HFFc6 (cell line): ENCODE results near the gene CBX5. TPM values are rescaled to one million over a fixed set of nuclear protein-coding genes. Genes with fewer than 3 reads are reported as not detected.
A peak's percentile ranks its signal among the peaks of the same experiment; 100 is the strongest.
"Not testable (repeated sequence)": the region's sequence is repeated elsewhere in the genome, so short reads cannot be mapped to it uniquely, and the experiment has no call there.

ENCODE experiments used
- DNase-seq: peaks from one replicate; pipeline ENCODE4 v3.0.0-alpha.2; 2018
- H3K27ac Mint-ChIP-seq: 2 replicates; pipeline ENCODE4 v1.8.0; 2020; ENCODE audit warnings: mild to moderate bottlenecking, mixed read lengths
- H3K27me3 Mint-ChIP-seq: 2 replicates; pipeline ENCODE4 v1.8.0; 2021; ENCODE audit warnings: mild to moderate bottlenecking, moderate library complexity, mixed read lengths; ENCODE audit not compliant: insufficient read depth
- H3K36me3 Mint-ChIP-seq: 2 replicates; pipeline ENCODE4 v1.8.0; 2021; ENCODE audit warnings: low read depth, mixed read lengths
- H3K4me1 Mint-ChIP-seq: 2 replicates; pipeline ENCODE4 v1.8.0; 2020; ENCODE audit warnings: low read depth, mixed read lengths
- H3K4me3 Mint-ChIP-seq: 2 replicates; pipeline ENCODE4 v1.8.0; 2020; ENCODE audit warnings: mild to moderate bottlenecking, moderate library complexity, mixed read lengths
- H3K9me3 Mint-ChIP-seq: 2 replicates; pipeline ENCODE4 v1.8.0; 2020; ENCODE audit warnings: mild to moderate bottlenecking, mixed read lengths
- total RNA-seq, 6 experiments: library from RNA; stranded (reverse); fragmentation: NEBNext Ultra II Directional; extraction: Animal tissue kit (Norgen Biotek cat#: 25700); gene quantifications; 2 replicates in 1 of 6; 3 replicates in 5 of 6; pipeline ENCODE4 v1.2.3, GENCODE V29; 2021
- TF ChIP-seq, protein P1 (sequence below): fragments of 200-600 bp; sonication (generic); IDR thresholded peaks from 2 replicates; pipeline ENCODE4 v1.5.0; 2021; ENCODE audit warnings: antibody characterized with exemption, mild to moderate bottlenecking

The CBX5 gene
- total RNA-seq, 6 experiments from 2014 or later: 76.8 to 128 (median 117) TPM

DNA sequence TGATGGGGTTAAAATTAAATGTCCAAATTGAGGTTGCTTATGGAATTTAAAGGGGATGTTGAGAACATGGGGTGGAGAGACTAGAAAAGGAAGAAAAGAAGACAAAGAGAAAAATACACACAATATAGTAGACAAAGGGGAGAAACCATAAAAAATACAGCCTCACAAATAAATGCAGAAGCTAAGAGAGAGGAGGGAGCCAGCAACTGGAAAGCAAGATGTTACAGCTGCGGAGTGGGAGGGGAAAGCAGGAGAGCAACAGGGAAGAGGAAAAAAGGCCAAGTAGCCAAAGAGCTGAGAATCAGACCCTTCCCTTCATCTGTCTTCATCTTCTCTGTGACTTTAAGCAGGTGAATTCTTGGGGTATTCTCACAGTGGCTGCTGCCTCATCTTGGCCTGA is 51.5 kb downstream of the CBX5 start:
- TF ChIP-seq, protein P1, sequence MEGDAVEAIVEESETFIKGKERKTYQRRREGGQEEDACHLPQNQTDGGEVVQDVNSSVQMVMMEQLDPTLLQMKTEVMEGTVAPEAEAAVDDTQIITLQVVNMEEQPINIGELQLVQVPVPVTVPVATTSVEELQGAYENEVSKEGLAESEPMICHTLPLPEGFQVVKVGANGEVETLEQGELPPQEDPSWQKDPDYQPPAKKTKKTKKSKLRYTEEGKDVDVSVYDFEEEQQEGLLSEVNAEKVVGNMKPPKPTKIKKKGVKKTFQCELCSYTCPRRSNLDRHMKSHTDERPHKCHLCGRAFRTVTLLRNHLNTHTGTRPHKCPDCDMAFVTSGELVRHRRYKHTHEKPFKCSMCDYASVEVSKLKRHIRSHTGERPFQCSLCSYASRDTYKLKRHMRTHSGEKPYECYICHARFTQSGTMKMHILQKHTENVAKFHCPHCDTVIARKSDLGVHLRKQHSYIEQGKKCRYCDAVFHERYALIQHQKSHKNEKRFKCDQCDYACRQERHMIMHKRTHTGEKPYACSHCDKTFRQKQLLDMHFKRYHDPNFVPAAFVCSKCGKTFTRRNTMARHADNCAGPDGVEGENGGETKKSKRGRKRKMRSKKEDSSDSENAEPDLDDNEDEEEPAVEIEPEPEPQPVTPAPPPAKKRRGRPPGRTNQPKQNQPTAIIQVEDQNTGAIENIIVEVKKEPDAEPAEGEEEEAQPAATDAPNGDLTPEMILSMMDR: no peak
- no peak overlapping the region for H3K4me3 Mint-ChIP-seq
- peaks cover 39% of the 10 kb centered on the region for H3K4me1 Mint-ChIP-seq
- H3K36me3 Mint-ChIP-seq: peaks cover 5% of the 10 kb centered on the region; the same call in 1 of the 2 replicates
- H3K9me3 Mint-ChIP-seq: no peaks in the 10 kb centered on the region
- DNase-seq: no peak
- no peaks in the 10 kb centered on the region for H3K27me3 Mint-ChIP-seq
- H3K27ac Mint-ChIP-seq: peak overlapping the region; percentile 92

- not testable (repeated sequence) for H3K36me3 Mint-ChIP-seq, DNase-seq, H3K27ac Mint-ChIP-seq, H3K27me3 Mint-ChIP-seq, H3K9me3 Mint-ChIP-seq, H3K4me3 Mint-ChIP-seq
- peaks cover 39% of the 10 kb centered on the region for H3K4me1 Mint-ChIP-seq
Observed at GRCh38 chr12:54227927-54228326, 52.0 kb downstream of the CBX5 start.

GRCh38 chr12:54227376-54227775 is 52.5 kb downstream of the CBX5 start:
- peaks cover 5% of the 10 kb centered on the region; the same call in 1 of the 2 replicates for H3K36me3 Mint-ChIP-seq
- no peaks in the 10 kb centered on the region for H3K27me3 Mint-ChIP-seq

DNA sequence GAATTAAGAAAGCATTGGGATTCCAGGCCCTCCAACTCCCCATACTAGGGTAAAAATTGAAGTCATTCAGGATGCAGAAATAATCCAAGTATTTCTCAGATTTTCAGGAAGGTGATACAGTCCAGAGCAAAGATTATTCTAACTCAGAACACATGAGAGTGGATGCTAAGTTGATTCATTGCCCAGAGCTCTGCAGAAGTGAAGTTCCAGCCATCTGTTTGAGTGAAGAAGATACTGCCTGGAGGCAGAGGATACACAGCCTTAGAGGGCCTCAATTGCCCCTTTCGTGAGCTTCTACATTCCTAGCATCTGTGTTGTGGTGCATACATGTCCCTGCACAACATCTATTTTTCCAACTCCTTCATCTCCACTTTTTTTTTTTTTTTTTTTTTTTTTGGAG is 54.3 kb downstream of the CBX5 start:
- no peak for DNase-seq
- no peak overlapping the region for H3K27ac Mint-ChIP-seq
- no peaks in the 10 kb centered on the region for H3K27me3 Mint-ChIP-seq

More at GRCh38 chr12:54227376-54227775, 52.5 kb downstream of the CBX5 start:
- no peak for DNase-seq
- Mint-ChIP-seq H3K9me3 (no peaks in the 10 kb centered on the region), H3K4me3 (no peak overlapping the region), H3K4me1 (peaks cover 39% of the 10 kb centered on the region), H3K27ac (peak overlapping the region; percentile 44; the same call in 1 of the 2 replicates)
- TF ChIP-seq, protein P1: no peak

DNA sequence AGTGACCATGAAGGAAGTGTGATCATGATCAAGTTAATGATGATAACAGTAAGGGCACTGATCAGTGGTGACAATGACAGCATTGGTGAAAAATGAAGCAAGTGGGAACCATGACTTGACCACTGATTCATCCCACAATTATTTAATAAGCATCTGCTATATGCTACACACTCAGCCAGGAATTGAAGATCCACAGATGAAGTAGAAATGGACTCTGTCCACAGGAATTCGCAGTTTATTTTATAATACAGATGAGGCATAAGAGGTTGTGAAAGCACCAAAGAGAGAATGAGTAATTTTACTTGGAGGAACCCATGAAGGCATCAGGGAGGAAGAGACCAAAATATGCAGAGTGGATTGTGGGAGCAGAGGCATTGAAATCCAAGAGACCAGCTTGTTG is 57.3 kb downstream of the CBX5 start:
- H3K4me1 Mint-ChIP-seq: peaks cover 19% of the 10 kb centered on the region

More for the DNA sequence above, 54.3 kb downstream of the CBX5 start:
- no peaks in the 10 kb centered on the region for H3K9me3 Mint-ChIP-seq
- H3K36me3 Mint-ChIP-seq: peaks cover 5% of the 10 kb centered on the region; the same call in 1 of the 2 replicates
- no peak overlapping the region for H3K4me3 Mint-ChIP-seq
- peaks cover 30% of the 10 kb centered on the region for H3K4me1 Mint-ChIP-seq
- TF ChIP-seq, protein P1: no peak

DNA sequence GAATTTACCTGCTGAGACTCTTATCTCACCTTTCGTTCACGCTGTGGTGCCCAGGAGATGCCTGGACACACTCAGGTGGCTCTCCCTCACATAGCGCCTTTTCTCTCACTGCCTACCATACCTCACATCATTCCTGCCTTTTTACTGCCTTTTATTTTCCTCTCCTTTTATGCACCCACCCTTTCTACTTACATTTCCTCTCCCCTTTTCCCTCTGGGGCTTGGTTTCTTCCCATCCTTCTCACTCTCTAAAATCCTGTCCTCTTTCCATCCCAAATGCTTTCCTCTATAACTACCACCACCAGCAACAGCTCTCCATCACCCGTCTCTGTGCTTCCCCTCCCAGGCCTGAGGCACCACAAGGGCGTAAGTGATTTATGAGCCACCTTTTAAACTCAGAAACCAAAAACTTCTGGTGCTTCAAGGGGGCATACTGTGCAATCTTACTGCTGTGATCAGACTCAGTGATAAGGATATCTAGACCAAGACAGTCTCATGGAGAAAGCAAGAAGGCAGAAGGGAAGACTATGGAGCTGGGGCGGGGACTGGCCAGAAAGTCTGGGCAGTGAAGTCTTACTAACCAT is 58.4 kb downstream of the CBX5 start:
- no peaks in the 10 kb centered on the region for H3K36me3 Mint-ChIP-seq
- H3K4me1 Mint-ChIP-seq: peaks cover 23% of the 10 kb centered on the region
- no peak overlapping the region for H3K4me3 Mint-ChIP-seq
- peaks cover 5% of the 10 kb centered on the region for H3K27me3 Mint-ChIP-seq
- no peak overlapping the region for H3K27ac Mint-ChIP-seq
- H3K9me3 Mint-ChIP-seq: no peaks in the 10 kb centered on the region
- DNase-seq: no peak
- TF ChIP-seq, protein P1: no peak

More for the DNA sequence above, 57.3 kb downstream of the CBX5 start:
- H3K27me3 Mint-ChIP-seq: no peaks in the 10 kb centered on the region; the same call in 1 of the 2 replicates
- H3K4me3 Mint-ChIP-seq: no peak overlapping the region
- H3K9me3 Mint-ChIP-seq: no peaks in the 10 kb centered on the region
- H3K27ac Mint-ChIP-seq: no peak overlapping the region
- DNase-seq: peak; percentile 99
- TF ChIP-seq, protein P1: no peak
- no peaks in the 10 kb centered on the region for H3K36me3 Mint-ChIP-seq
